SHP77 (cell line): ENCODE data around the gene CA5B.
"Not testable (repeated sequence)": the region's sequence is repeated elsewhere in the genome, so short reads cannot be mapped to it uniquely, and the experiment has no call there.

Source experiments
- DNase-seq, 2 experiments: peaks; one replicate each; lab custom pipeline; 2025; lab: John Stamatoyannopoulos, UW

The CA5B gene

DNA sequence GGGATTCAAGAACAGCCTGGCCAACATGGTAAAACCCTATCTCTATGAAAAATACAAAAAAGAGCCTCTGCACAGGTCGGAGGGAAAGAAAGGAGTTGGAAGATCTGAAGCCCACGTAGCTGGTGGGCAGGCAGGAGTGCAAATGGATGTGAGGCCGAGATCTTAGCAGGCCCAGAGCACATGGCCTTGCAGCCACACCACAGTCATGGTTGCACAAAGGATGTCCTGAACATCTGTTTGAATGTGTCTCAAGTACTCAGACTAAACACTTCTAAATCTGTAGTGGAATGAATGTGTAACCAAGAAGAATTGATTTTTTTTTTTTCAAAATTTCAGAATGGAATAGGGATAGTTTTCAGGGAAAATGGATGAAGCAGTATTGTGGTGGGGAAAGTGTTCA, 10.8 kb downstream of the CA5B start:
- no peak for DNase-seq

DNA sequence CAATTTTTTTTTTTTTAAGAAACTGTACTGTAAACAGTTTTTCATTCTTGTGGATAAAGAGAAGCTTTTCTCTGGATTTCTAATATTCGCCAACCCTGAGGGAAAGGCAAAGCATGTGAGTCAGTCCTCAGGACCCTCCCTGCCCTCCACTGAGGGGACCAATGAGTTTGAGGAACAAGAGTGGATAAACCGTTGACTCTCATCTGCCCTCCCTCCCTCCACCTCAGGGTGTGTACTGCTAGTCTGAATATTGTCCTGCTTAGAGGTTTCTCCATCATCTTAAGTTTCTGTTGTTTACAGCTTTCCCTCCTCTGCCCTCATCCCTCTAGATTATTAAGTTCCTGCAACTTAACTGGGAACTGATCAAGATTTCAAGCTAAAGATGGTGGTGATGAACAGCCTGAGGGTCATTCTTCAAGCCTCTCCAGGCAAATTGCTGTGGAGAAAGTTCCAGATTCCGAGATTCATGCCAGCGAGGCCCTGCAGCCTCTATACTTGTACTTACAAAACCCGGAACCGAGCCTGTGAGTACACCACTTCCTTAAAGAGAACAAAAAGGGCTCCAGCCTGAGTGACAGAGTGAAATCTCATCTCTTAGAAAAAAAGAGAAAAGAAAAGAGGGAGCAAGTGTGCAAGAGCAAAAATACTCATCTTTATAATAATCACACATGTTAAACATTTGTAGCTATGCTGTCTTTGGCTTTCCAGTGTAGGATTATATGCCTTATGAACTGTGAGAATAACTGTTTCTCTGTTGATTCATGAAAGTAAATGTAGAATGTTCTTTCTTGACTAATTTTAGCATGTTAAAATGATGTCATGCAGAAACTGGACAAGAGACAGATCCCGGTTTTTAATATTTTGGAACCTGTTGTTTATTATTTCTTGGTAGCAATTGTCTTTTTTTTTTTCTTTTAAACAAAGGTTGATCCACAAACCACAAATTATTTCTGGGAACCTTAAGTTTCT, 11.9 kb downstream of the CA5B start:
- no peak for DNase-seq

DNA sequence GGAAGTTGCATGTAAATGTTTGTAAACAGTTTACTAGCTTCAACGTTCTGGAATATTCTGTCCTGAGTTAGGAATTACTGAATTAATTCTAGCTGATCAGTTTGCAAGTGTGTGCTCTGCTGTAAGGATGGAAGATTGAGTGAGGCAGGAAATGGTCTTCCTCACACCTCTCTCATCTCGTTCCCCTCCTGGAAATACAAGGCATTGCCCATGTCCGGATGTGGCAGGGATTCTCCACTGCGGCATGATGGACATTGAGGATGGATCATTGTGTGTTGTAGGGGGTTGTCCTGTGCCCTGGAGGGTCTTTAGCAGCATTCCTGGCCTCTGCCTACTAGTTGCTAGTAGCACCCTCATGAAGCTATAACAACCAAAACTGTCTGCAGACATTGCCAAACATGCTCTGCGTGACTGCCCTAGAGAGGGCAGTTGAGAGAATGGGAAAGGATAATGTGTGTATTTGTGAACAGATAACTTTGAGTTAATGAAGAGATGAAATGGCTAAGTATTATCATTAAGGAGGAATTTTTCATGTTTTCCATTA, 12.6 kb downstream of the CA5B start:
- no peak for DNase-seq

DNA sequence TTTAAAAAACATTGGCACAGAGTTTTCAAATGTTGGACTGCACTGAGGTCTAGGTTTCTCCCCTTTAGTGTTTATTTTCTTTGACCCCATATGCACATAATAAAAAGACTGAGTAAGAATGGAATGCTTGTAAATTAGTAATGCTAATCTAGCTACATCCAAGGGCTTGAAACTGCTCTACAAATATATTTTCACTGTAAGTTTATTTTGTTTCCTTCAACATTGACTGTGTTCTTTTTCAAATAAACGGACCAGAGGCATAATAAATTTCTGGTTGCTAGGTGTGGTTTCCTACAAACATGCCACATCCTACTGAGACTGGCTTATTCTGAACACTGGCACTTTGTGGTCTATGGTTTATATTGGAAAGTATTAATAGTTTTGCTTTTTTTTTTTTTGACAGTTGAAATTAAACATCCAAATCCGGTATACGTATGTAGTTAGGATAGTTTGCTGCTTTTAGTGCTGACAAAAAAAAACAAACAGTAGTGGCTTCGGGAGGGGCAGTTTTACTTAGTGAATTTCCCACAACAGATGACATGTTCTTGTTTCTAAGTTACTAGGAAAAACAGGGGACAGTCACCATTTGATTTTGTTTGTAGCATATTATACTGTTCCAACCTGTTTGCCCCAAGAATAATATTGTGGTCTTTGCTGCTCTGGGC, 13.2 kb downstream of the CA5B start:
- DNase-seq = no peak

- no peak for DNase-seq
Observed at GRCh38 chrX:15755091-15755490, 17.0 kb downstream of the CA5B start.

- no peak for DNase-seq
Observed at GRCh38 chrX:15758140-15758539, 20.1 kb downstream of the CA5B start.

GRCh38 chrX:15759886-15760285, 21.8 kb downstream of the CA5B start:
- DNase-seq = not testable (repeated sequence)

GRCh38 chrX:15761564-15762191, 23.6 kb downstream of the CA5B start:
- no peak for DNase-seq

GRCh38 chrX:15769300-15769954, 31.4 kb downstream of the CA5B start:
- no peak for DNase-seq

- DNase-seq = no peak
Observed at GRCh38 chrX:15781961-15782699, 44.1 kb downstream of the CA5B start.

GRCh38 chrX:15785176-15785750, 47.2 kb downstream of the CA5B start:
- DNase-seq = no peak

DNA sequence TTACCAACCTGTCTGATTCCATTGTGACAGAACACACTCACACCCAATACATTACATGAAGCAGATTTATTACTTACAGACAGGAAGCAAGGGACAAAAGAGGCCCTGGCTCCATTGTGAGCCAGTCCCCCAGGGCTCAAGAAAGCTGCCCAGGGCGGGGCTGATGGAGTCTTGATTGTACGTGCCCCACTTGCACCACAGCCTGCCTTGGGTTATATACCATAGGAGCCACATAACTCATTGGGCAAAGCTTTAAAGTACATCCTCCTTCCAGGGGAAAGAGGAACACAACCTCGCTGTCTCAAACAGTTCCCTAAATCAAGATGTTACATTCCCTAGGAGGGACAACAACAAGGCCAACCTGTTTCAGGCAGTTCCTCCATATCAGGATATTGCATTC, 48.8 kb downstream of the CA5B start:
- no peak for DNase-seq

DNA sequence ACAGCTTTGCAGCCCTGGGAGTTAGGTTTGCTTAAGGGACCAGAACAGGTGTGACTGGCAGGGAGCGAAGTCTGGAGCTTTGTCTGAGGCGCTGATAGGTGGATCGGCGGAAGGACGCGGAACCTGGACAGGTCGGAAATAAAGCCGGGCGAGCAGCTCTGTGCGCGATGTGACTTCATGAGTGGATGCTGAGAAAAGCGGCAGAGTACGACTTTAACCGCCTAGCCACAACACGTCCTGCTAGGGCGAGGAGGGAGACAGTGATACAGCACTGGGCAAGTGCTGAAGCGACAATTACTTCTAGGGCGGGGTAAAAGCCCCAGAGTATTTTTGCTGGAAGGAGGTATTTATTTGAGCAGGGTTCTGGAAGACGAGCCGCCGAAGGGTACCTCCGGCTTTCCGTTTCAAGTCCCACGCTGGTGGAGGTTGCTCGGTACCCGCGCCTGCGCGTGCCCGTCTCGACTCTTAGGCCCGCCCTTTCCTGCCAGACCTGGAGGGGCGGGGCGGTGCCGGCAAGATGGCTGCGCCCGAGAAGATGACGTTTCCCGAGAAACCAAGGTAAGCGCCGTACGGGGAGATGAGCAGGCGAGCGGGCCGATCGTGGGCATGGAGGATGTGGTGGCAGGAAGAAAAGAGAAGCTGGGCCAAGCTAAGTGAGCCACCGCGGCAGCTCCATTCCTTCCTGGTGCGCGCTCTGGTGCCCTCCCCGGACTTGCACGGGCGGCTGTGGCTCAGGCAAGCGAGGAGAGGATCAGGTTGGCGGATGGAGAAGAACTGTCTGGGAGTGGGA, 52.1 kb downstream of the CA5B start, which contains the start of gene ZRSR2:
Gene ZRSR2 (plus strand): TSS at position 506 of the 790 bp plus-strand sequence. CDS start 12 bp downstream, at position 518.
- peak; percentile 62 to 68 for DNase-seq

GRCh38 chrX:15790769-15791290, 52.8 kb downstream of the CA5B start:
- no peak for DNase-seq

DNA sequence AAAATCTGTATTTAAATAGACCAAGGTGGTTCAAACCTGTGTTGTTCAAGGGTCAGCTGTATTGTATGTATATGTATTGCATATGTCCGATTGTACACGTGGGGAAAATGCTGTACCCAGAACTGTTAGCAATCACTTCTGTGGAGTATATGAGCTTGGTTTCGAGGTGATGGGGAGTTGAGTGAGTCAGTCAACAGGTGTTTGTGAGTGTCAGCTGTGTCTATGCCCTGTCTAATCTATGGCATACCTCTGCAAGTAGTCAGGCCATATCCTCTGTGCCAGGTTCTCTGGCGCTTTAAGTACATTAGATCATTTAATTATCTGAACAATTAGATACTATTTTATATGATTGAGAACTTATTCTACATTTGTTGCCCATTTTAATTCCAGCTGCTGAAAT, 59.6 kb downstream of the CA5B start:
- no peak for DNase-seq

GRCh38 chrX:15804563-15804962, 66.5 kb downstream of the CA5B start:
- no peak for DNase-seq

- DNase-seq = no peak
Observed at GRCh38 chrX:15808254-15808653, 70.2 kb downstream of the CA5B start.

DNA sequence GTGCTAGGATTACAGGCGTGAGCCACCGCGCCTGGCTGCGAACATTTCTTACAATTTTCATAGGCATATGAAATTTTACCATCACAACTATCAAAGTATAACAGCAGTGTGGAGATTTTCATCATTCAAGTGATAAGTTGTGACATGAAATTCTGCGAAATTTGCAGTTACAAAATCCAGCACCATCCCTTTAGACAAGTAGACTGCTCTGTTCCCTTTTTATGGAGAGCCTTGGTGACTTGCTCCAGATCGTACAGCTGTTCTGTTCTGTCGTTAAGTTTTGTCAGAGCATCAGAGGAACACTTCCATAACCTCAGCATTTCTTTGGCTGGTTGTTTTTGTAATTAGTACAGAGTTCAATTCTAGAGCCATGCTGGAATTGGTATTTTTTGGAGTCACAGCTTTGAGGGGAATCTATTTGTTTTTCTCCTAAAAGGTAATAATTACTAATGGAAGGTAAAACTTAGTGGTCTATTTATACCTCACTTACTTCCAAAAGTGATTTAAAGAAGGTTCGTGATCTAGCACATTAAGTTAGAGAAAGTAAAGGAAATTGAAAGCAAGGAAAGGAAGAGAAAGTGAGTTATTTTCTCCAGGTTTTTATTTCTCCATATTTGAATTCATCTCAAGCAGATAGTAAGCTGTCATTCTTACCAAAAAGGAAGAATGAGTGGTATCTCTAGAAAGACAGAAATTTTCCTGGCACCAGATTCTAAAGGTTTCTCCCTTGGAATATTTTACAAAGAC, 74.3 kb downstream of the CA5B start:
- DNase-seq = no peak

GRCh38 chrX:15813416-15813815, 75.3 kb downstream of the CA5B start:
- DNase-seq = no peak
